GM18520 (cell line): Measurements from ENCODE around the gene TOR4A.
A peak's percentile ranks its signal among the peaks of the same experiment; 100 is the strongest.
"Not testable (repeated sequence)": the region's sequence is repeated elsewhere in the genome, so short reads cannot be mapped to it uniquely, and the experiment has no call there.

Experiments
- ATAC-seq: cut with Tn5 transposase; IDR thresholded peaks from one replicate; pipeline ENCODE4 v1.9.1; 2021; ENCODE audit not compliant: unreplicated experiment

The TOR4A gene

DNA sequence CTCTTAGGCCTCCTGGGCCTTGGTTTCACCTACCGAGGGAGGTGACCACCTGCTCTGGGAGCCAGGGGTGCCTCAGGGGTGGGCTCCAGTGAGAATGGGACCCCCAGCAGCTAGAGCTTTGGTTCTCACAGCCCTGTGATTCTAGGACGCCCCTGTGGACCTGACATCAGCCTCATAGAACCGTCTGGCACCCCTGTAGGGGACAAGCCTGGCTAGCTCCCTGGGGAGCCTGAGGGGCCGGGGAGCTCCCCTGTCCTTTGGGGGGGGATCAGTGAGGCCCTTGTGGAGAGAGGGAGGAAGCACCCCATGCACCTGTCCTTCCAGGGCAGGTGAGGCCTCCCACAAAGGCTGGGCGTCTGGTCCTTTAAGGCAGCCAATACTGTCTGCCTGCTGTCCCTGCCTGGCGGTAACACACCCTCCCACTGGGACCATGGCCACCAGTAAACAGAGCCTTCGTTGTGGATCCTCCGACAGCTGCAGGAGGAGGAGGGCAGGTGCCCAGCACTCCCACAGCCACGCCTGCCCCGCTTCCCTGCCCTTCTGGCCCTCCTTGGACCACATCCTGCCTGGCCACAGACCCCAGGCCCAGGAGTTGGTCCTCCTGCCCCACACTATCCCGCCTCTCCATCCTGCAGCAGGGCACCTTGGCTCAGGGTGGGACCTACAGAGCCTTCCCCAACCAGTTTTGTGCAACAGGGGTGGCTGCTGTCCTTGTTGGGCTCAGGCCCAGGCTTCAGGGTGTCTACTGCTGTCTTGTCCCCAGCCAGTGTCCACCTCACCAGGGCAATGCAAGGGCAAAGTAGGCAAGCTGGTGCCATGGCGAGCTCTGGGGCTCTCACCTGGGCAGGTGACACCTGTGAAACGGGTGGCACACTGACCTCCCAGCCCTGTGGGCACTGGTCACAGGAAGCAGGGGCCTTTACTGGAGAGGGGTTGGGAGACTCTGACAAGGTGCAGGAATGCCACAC is 39.5 kb upstream of the TOR4A start:
- ATAC-seq, result no peak

- ATAC-seq, result not testable (repeated sequence)
Observed at GRCh38 chr9:137239541-137240200, 37.9 kb upstream of the TOR4A start.

GRCh38 chr9:137240318-137240840 is 37.1 kb upstream of the TOR4A start:
- peak; percentile 2 for ATAC-seq

- ATAC-seq, result peak; percentile 70
Observed at GRCh38 chr9:137240841-137241489, 36.6 kb upstream of the TOR4A start, which contains the start of gene TUBB4B. TUBB4B (plus strand) TSS chr9:137241287; CDS start chr9:137241361, 74 bp downstream.

GRCh38 chr9:137241490-137242268 is 35.8 kb upstream of the TOR4A start:
- peak; percentile 3 for ATAC-seq

DNA sequence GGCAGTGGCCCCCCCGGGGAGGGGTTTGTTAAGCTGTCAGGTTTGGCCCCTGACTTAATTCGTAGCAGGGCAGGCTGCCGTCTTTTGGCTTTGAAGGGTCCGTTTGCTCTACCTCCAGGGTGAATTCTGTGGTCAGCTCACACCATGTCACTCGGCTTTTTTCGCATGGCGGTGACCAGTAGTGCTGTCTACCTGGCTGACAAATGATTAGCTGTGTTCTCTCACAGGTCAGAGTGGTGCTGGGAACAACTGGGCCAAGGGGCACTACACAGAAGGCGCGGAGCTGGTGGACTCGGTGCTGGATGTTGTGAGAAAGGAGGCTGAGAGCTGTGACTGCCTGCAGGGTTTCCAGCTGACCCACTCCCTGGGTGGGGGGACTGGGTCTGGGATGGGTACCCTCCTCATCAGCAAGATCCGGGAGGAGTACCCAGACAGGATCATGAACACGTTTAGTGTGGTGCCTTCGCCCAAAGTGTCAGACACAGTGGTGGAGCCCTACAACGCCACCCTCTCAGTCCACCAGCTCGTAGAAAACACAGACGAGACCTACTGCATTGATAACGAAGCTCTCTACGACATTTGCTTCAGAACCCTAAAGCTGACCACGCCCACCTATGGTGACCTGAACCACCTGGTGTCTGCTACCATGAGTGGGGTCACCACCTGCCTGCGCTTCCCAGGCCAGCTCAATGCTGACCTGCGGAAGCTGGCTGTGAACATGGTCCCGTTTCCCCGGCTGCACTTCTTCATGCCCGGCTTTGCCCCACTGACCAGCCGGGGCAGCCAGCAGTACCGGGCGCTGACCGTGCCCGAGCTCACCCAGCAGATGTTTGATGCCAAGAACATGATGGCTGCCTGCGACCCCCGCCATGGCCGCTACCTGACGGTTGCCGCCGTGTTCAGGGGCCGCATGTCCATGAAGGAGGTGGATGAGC is 35.0 kb upstream of the TOR4A start:
- no peak for ATAC-seq

DNA sequence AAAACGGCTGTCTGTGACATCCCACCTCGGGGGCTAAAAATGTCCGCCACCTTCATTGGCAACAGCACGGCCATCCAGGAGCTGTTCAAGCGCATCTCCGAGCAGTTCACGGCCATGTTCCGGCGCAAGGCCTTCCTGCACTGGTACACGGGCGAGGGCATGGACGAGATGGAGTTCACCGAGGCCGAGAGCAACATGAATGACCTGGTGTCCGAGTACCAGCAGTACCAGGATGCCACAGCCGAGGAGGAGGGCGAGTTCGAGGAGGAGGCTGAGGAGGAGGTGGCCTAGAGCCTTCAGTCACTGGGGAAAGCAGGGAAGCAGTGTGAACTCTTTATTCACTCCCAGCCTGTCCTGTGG is 34.3 kb upstream of the TOR4A start:
- not testable (repeated sequence) for ATAC-seq

DNA sequence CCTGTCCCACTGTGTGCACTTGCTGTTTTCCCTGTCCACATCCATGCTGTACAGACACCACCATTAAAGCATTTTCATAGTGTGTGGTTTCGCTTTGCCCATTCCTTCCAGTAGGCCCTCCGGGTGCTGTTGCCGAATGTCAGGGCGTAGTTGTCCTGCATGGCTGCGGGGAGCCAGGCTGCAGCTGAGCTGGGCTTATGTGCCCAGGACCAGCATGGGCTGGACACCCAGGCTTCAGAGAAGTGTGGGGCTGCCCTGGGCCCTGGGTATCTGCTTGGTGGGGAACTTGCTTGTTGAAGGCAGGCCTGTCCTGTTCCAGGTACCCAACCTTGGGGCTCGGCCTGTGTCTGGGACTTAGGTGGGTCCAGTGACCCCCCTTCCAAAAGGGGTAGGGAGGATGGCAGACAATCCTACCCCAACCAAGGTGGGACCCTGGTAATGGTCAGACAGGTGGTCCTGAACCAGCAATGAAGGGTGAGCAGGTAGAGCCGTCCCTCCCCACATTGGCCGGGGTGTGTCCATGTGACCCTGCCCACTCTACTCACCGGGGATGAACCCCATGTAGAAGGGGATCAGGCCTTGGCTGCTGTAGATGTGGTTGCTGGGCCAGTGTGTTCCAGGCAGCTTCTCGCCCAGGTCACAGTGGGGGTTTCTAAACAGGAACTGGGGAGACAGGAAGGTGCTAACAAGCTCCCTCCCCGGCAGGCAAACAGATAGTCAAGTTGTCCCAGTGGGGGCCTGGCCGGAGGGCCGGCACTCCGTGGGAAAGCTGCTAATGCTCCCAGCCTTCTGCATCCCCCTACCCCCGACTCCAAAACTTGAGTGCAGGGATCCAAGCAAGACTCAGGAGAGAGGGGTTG is 33.7 kb upstream of the TOR4A start:
- ATAC-seq, result no peak

- no peak for ATAC-seq
Observed at GRCh38 chr9:137244486-137245449, 32.8 kb upstream of the TOR4A start.

DNA sequence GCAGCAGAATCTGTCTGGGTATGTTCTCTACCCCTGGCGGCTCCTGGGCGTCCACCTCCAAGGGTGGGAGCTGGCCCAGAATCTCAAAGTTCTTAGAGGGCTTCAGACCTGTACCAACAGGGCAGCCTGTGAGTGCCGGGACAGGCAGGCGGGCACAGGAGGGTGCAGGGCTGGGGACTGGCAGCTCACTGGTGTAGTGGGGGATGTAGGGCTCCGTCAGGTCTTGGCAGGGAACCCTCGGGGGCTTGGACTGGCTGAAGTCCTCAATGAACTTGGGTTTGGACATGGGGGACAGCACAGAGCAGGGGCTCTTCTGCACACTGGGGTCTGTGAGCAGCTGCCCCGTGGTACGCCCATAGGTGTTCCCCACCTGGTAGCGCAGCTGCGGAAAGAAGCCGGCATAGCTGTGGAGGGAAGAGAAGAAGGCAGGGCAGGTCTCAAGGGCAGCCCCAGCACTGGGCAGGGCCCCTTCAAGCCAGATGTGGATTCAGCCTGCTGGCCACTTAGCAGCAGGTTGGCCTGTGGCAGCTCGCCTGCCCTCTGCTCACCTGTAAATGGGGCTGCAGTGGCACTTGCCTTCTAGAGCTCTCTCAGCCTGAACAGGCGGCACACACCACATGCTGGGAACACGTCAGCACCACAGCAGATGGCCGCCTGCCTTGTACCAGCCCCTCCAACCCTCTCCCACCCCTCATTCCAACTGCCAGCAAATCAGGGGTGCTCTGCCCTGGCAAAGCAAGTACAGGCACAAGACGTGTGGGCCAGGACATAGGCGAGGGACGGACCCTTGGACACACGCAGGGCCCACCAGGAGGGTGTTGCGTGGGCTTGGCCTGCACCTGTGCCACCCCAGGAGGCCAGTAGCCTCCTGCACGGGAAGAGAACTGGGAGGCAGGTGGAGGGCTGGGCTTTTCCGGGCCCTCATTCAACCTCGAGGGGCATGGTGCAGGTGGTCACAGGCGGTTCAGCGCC is 31.8 kb upstream of the TOR4A start:
- no peak for ATAC-seq

GRCh38 chr9:137247135-137247915 is 30.2 kb upstream of the TOR4A start:
- no peak for ATAC-seq

DNA sequence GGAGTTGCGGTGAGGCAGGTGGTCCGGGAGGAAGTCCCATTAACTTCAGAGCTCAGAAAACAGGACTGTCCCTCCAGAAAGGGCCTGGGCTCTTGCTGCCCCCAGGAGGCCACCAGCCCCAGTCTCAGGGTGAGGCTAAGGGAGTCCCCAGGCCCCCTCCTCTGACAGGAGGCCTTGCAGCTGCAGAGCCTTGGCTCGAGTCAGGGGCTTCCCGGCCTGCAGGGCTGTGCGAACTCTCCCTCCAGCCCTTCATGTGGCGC is 29.7 kb upstream of the TOR4A start:
- ATAC-seq, result no peak

DNA sequence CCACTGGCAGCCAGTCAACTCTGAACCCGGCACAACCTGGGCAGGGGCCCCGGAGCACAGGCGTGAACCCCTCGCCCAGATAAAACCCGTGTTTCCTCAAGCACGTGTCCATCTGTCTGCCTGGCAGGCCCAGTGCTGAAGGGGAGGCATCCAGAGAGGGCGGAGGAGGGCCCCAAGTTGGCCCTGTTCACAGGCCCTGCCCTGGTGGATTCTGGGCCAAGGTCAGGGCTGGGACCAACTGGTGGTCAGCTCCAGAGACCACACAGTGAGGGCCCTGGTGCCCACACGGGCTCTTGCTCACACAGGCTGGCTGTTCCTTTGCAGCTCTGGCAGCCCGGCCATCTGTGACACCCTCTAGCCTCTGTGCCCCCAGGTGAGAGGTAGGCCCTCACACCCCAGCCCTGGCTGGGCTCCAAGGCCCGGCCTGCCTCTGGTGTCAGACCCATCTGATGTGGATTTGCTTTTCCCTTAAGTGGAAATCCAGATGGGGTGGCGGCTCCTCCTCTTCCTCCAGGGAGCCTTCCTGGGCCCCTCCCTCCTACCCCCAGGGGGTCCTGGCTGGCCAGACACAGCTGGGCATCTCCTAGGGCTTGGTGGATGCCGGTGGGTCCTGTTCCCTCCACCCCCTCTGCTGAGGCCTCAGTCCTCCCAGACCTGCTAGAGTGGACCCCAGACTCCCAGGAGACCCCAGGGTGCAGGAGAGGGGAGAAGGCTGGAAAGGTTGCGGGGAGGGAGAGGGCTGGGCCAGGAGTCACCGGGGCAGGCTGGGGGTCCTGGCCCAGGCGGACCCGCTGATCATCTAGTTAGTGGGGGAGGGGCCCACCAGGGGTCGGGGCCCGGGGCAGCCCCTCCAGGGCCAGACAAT is 27.0 kb upstream of the TOR4A start:
- no peak for ATAC-seq

GRCh38 chr9:137251194-137251461 is 26.4 kb upstream of the TOR4A start, which contains the start of gene STPG3:
STPG3 (plus strand) TSS chr9:137251286; CDS start chr9:137251287, 1 bp downstream.
- ATAC-seq, result no peak
